DMS79 (cell line): ENCODE data around the gene EPHA7.

ENCODE experiments used
- DNase-seq: peaks from one replicate; lab custom pipeline; 2025; lab: John Stamatoyannopoulos, UW

The EPHA7 gene

DNA sequence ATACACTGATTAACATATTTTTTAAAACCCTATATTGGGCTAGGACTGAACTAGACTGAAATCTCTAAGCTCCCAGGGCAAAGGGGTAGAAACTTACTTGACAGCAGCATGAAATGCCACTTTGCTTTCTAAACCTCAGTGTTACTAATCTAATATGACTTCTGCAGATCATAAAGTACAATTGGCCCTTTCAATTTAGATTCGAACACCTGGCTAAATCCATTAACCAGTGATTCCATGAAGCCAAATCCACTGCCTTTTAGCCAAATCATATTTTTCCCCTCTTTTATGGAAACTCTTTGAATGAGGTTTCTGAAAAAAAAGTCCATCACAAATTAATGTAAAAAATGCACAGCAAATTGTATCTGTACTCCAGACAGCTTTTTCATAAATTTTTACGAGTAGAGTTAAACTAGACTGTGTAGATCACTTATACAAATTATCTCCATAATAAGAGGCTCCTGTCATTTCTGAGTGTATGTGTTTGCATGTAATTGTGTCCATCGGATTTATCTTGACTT is 25.7 kb downstream of the EPHA7 start:
- no peak for DNase-seq

DNA sequence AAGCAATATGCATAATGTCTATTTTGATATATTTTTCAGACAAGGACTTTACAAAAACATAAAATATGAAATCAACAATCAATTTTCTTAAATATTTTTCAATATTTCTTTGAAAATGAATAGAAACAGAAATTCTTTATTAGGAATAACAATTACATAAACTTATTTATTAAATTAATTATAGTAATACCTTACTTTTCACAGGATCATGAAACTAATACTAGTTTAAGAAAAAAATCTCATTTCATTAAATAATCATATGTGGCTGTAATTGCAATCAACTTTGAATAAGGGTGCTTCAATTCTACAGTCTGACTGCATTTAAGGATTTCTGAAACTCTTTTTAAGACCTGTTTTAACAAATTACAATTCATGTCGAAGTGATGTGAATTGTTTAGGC is 26.6 kb downstream of the EPHA7 start:
- no peak for DNase-seq

DNA sequence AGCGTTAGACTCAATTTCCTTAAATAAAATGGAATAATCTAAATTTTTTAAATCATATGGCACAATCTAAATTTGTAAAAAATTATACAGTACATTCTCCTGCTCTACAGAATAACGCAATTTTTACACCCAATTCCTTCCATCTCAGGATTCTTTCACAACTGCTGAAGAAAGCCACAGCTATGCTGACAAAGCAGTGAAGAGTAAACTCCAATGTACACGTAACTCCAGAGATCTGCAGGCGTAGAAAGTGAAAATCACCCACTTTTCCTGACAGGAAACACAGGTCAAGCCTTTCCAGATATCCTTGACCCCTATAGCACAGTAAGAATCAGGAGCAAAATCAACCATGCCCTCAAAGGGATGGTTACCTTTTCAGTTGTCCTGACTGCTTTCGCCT is 27.4 kb downstream of the EPHA7 start:
- DNase-seq, result no peak

DNA sequence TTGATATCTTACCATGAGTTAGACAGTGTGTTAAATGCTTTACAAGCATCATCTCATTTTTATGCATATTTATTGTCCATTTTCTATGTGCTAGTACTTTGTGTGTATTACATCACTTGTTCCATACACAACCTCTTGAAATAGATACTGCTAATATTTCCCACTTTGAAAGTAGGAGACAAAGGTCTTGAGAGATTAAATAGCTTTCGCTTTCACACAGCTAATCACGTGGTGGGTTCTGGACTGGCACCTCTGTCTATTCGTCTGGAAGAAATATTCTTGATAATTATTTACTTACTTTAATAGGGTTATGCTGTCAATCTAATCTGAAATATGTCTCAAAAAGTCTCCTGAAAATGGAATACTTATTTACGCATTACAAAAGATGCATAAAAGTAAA is 30.2 kb downstream of the EPHA7 start:
- no peak for DNase-seq

DNA sequence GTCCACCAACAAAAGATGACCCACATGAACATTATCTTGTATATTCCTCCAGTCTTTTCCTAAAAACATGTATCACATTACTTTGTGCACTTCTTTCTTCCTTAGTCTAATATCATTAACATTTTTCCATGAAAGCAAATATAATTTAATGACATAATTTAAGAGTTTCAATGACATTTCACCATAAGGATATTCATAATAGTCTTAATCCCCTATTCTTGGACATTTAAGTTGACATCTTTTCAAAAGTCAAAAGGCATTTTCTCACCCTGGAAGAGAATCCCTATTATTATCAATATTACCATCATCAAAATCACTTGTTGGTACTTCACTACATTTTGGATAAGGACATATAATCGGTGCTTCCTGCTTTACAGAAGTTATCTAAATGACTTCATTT is 31.3 kb downstream of the EPHA7 start:
- DNase-seq, result no peak

DNA sequence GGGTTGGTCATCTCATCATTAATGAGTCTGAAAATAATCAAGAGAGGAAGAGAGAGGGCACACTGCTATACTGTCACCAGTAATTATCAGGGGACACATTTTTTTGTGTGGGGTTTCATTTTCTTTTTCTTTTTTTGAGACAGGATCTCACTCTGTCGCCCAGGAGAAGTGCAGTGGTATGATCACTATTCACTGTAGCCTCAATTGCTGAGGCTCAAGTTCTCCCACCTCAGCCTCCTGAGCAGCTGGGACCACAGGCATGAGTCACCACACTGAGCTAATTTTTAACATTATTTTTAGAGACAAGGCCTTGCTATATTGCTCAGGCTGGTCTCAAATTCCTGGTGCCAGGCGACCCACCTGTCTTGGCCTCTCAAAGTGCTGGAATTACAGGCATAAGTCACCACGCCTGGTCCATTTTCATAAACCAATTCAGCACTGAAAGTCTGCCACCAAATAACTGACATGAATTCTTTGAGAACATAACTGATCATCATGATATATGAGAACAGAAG is 43.3 kb downstream of the EPHA7 start:
- DNase-seq, result no peak

DNA sequence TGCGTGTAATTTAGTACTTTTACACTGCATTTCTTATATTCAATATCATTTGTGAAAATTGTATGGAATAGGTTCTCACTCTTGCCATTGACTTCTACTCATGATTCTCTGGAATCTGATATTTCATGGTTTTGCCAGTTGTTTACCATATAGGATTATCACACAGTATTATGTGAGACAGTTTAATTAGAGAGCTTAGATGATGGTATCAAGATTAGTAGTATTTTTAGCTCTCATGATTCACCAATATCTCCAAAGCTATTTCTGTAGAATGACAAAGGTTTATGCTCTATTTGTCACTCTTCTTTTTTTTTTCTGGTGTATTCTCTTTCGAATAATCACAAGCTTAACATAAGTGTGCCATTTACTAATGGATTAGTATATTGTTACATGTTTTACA is 45.9 kb downstream of the EPHA7 start:
- DNase-seq, result no peak

DNA sequence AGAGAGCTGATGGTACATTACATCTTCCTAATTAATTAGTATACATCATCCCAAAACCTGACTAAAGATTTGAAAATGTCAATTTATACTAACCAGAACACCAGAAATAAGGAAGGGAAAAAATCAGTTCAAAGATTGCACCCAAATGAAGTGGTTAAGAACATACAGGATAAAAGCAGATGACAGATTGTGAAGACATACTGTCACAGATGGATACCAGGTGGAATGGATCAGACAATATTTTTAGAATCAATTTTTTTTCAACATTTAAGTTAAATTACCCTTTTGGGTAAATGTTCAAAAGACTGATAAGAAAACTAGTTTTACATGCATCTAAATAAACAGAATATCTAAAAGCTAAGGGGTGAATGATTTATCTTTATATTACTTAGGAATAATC is 47.6 kb downstream of the EPHA7 start:
- no peak for DNase-seq

DNA sequence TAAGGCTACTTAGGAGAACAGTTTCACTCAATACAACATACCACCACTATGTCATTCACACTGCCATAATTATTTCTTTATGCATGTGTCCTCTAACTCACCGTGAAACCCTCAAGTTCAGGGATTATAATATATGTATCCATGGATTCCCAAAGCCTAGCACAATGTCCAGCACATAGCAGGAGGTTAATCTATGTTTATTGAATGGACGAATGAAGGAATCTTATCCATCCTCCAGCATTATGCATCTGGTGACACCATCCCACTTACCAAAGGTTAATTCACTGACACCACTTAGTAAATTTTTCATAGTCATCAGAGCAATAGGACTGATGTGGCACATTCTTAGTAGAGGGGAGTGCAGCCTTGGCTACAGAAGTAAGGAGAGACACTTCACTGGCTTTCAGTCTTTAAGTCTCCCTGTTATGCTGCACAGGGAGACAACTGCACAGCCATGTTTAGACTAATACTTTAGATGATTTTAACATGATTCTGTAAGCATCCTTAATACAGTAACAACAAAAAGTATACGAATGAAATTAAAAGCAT is 49.7 kb downstream of the EPHA7 start:
- DNase-seq, result no peak

DNA sequence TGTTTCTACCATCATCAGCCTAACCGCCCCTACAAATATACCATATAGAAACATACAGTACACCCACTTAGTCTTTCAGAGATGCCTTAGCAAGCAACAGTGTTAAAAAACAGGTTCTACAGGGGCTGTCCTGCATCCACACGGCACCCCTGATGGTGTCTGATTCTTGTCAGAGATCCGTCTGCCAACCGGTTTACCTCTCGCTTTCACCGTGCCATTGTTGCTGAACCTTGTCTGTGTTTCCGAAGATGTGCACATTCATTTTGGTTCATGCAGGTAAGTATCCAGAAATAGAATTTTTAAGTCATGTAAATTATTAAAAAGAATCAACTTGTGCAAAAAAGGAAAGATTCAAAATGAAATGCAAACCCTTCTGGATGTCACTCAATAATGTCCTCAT is 52.9 kb downstream of the EPHA7 start:
- DNase-seq, result no peak

DNA sequence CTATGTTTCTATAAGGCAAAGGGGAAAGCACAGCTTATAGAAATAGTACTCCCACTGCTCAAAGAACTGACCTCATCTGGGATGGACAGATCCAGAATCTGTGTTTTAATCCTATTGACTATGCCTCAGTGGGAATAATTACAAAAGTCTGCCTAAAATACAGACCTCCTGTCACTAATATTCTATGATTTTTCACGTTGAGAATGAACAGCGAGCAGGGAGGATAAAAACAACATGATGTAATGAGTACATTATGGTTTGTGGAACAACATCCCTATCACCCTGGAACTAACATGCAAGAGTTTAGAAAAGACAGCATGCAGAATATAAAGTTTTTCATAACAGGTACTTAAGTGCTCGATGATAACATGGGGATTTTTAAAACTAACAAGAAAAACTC is 53.9 kb downstream of the EPHA7 start:
- DNase-seq, result no peak

DNA sequence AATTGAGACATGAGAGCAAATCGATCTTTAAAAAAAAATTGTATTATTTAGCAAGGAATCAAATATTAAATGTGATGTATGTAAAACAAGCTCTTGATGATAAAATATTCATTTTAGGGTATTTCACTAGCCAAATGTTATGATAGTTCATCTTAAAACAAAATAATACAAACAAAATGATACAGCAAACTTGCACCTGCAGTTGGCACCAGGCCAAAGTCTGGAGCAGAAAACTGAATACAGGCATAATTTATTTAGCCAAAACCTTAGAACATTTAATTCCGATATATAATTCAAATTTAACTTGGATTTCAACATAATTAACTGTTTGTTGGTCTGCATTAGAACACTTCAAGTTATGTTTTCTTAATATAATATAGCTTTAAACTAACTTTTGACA is 60.9 kb downstream of the EPHA7 start:
- no peak for DNase-seq

DNA sequence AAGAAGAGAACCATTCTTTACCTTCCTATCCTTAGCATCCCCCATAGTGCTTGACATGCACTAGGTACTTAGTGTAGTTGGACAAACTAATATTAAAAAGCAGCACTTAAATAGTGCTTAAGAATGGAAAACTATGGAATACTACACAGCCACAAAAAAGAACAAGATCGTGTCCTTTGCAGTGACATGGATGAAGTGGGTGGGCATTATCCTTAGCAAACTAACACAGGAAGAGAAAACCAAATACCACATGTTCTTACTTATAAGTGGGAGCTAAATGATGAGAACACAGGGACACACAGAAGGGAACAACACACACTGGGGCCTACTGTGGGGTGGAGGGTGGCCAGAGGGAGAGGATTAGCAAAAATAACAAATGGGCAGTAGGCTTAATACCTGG is 66.8 kb downstream of the EPHA7 start:
- DNase-seq, result no peak

DNA sequence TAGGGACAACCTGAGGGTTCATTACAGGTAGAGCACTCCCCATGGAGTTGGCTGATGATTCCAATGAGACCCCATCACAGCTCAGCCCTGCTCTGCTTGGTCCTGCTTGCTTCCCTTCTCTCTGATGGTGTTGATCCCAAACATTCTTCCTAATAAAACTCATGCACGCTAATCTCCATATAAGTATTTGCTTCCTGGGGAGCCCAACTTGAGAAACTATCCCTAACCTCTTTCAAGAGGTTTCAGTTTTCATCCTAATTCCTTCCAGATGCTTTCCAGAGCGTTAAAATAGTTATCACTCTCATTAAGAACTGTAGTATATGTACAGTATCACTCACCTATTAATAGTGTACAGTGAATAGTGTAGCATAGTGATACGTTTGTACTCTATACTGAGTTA is 68.1 kb downstream of the EPHA7 start:
- DNase-seq, result no peak

DNA sequence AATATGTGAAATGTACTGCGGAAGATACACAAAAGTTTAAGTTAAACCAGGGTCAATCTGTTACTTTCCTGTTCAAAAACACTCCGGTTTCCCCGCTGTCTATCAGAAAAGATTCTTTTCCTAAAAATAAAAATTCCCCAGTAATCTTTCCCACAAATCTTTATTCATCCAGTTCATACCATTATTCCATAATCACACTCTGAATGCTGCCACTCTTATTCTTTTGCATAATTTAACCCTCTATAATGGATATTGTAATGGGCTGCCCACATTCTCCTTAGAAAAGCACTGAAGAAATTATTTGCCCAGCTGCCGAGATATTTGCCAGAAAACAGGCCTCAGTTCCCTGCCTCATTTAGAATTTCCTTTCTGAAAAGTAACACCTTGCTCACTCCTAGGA is 68.6 kb downstream of the EPHA7 start:
- no peak for DNase-seq

DNA sequence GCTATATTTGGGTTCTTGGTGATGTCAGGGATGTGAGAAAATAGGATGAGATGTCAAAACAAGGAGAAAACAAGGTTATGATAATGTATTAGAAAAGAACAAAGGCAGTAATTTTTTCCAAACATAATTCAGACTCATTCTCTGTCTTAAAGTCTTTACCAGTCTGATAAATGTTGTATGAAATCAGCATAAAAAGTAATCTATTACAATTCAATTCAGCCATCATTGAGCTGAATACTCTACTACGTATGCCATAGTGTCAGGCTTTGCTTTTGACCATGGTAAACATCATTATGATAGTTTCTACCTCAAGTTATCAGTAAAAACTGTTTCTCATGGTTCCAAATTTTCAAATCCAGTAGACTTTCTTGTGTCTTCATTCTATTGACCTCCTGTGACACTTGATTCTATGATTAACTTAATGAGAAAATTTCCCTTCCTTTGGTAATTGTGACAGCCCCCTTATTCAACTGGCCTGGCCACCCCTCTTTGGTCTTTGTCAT is 75.0 kb downstream of the EPHA7 start:
- no peak for DNase-seq

DNA sequence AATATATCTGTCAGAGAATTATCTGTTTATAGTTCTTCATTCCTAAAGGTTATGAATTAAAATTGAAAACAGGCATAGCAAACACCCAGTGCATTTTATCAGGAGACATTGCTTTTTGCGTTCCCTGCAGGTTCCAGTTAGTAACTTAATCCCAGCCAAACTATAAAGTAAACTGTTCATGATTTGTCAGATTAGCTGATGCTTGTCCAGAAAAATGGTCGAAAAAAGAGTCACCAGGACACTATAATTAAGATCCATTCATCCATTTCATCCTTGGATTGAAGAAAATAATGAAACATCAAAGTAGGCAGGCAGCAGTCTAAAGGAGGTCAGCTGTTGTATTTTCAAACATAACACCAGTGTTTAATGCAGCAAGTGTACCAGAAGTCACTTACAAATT is 75.9 kb downstream of the EPHA7 start:
- no peak for DNase-seq

DNA sequence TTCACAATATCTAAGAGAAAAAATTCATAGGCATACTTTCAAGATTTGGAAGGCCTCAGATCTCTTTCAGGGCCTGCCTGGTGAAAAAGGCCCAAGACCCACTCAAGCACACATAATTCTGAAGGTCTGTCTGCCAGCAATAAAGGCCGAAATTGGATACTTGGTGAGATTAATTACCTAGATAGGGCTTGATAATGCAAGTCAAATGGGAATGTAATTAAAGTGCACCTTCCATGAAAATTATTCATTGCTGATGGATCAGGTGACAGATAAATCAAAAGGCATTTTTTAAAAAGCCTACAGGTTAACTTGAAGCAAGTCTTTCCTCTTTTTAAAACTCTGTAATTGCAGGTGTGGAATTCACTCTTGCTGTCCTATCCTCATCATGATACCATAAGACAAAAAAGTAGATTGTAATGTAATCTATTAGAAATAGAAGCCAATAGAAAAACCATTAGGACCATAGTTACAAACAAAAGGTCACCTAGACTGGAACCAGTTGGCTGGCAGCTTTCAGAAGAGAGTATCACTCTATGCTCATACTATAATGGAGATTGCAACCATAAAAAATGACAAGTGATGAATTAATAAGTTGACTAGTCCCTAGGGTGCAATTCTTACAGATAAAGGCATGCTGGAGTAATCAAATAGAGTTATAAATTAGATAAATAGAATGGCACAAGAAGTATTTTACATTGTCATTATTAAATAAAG is 77.3 kb downstream of the EPHA7 start:
- peak; percentile 22 for DNase-seq

DNA sequence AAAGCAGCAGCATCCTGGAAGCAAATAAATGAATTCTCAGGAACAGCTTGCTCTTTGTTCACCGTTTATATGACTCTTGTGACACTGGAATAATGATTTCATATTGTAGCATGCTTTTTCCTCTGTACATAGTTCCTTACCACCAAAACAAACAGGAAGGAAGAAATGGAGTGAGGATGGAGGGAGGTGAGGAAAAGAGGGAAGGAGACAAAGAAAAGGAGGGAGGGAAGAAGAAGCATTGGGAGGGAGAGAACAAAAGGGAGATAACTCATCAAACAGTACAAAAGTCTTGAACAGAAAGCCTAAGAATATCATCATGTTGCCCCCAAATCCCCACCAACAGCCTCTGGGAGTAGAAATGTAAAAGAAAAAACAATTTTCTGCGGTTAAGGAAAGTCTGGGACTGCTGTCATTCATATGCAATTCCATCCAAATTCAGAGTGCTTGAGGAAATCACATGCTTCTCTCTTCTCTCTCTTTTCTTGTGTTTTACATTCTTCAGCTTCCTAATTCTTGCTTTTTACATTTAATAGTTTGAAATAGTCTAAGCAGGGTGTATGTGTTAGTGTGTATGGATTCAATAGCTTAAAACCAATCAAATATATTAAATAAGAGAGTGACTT is 81.5 kb downstream of the EPHA7 start:
- DNase-seq, result no peak

DNA sequence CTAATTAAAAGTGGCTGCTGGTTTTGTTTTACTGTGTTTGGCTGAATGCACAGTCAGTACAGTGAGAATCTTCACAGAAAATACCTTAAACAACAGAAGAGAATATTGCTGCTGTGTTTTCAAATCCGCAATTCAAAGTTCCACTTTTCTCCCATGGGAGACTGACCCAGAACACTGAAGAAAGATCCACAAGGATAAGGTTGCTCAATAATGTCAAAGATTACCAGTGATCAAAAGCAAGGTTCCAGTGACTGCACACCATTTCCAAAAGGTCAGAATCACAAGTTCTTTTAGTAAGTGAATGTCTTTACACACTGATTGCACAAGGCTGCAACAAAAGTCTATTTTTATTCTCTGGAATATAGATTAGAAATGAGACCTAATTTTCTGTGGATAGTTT is 82.3 kb downstream of the EPHA7 start:
- no peak for DNase-seq

DNA sequence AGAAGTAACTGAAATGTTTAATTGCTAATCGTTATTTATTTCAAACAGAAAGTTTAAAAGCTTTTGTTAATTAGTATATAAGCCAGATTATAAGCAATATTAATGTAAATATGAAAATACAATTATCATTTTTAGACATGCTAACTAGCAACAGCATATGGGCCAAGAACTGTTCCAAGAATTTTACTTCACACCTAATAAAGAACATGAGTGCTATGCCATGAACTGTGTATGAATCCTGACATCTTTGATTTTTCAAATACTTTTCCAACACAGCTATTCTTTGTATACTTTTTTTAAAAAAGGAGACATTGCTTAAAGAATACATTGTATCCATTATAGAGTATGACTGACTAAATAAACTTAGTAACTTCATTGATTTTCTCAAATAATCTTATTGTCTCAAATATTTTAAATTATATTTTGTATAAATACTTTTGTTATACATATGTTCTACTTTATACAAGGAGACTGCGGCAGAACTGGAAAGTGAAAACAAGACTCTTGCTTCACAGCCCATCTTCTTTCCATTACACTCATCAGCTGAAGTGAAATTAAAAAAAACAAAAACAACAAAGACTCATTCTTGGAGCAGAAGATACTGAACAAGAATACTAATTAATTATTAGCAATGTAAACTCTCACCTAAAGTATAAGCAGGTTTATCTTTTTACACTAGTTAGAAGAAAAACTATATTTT is 89.9 kb downstream of the EPHA7 start:
- DNase-seq, result no peak

DNA sequence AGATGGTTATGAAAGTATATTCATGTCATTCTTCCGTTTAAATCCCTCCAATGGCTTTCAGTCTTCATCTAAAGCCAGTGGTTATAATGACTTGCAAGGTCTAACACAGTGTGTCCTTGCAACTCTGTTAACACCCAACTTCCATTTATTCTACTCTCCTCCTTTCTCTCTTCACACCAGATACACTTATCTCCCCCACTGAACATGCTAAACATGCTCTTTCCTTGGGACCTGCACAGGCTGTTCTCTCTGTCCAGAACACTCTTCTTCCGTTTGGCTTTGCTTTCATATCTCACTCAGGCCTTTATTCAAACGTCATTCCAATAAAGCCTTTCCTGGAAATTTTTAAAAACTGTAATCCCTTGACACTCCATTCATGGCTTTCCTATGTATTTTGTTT is 91.5 kb downstream of the EPHA7 start:
- no peak for DNase-seq

DNA sequence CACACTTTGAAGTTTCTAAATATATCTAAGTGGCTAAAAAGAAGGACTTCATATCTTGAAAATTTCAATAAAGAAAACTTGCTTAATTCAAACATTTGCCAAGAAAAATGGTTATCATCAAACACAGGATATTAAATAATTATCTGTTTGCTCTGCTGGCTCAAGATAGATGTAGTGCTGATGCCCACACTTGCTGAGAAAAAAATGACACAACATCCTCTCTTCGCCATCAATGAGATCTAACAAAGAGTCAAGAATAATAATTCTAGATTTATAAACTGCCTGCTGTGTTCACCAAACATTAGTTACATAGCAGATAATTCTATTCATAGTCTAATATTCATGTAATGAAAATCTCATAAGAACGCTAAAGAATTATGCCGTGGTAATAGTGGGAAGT is 93.6 kb downstream of the EPHA7 start:
- no peak for DNase-seq
